RWPE2 (cell line): Measurements from ENCODE around the gene PRKCD.
A peak's percentile ranks its signal among the peaks of the same experiment; 100 is the strongest.

Experiments used
- ATAC-seq: fragments of 200-7000 bp; cut with Tn5 transposase; 3 replicates; pipeline ENCODE4 v1.9.1; 2021; ENCODE audit warnings: low read depth
- DNase-seq: peaks from one replicate; pipeline ENCODE4 v3.0.0-alpha.2; 2020; ENCODE audit warnings: low spot score
- H3K27ac ChIP-seq: fragments of 450-650 bp; 2 replicates; pipeline ENCODE4 v1.5.1; 2017; ENCODE audit warnings: mild to moderate bottlenecking; ENCODE audit not compliant: poor library complexity, severe bottlenecking
- H3K27me3 ChIP-seq: fragments of 250-450 bp; sonication (Bioruptor Pico); 2 replicates; pipeline ENCODE4 v1.5.1; 2021; ENCODE audit warnings: mild to moderate bottlenecking, moderate library complexity; ENCODE audit not compliant: insufficient read depth, poor library complexity, severe bottlenecking
- H3K36me3 ChIP-seq: fragments of 250-450 bp; sonication (Bioruptor Pico); 2 replicates; pipeline ENCODE4 v1.5.1; 2020; ENCODE audit warnings: low read depth, mild to moderate bottlenecking, moderate library complexity
- H3K4me1 ChIP-seq: fragments of 250-450 bp; sonication (Bioruptor Pico); 2 replicates; pipeline ENCODE4 v1.5.1; 2021; ENCODE audit warnings: mild to moderate bottlenecking, moderate library complexity; ENCODE audit not compliant: insufficient read depth, poor library complexity, severe bottlenecking
- H3K4me3 ChIP-seq: fragments of 250-450 bp; sonication (Bioruptor Pico); 2 replicates; pipeline ENCODE4 v1.5.1; 2021; ENCODE audit warnings: mild to moderate bottlenecking, moderate library complexity; ENCODE audit not compliant: severe bottlenecking
- H3K9me3 ChIP-seq: fragments of 250-450 bp; sonication (Bioruptor Pico); 2 replicates; pipeline ENCODE4 v1.5.1; 2021; ENCODE audit warnings: mild to moderate bottlenecking, moderate library complexity; ENCODE audit not compliant: severe bottlenecking
- TF ChIP-seq, protein P1 (sequence below): fragments of 450-650 bp; IDR thresholded peaks from one replicate; pipeline ENCODE4 v1.5.1; 2017; ENCODE audit warnings: mild to moderate bottlenecking, moderate library complexity; ENCODE audit not compliant: poor library complexity, severe bottlenecking

The PRKCD gene

DNA sequence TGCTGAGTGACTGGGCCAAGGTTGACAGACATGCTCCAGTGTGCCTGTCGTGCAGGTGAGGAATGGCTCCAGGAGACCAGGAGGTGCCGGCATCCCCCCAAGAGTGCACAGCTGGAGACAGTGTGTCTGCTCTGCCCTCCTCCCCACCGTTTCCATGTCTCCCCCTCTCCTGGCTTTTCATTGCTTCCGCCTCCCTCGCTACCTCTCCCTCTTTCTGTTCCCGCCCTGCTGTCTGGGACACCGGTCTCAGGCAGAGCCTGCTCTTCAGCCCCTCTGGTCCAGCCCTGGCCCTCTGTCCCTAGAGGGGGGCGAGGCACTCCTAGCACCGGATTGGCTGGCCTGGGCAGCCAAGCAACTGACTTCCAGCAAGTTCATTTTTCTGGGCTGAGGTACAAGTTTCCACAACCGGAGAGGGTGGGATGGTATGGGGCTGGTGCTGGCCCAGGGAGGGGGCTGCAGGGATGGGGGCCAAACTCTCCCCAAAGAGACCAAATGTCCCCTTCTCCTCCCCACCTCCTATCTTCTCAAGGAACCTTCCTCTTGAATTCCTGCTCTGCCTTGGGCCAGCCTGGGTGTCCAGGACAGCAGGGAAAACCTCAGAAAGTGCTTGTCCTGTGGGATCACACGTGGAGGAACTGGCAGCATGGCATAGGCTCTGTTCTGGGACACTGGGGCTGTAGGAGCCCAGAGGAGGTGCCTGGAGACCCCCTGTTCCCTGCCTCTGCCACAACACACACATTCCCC is 32.6 kb downstream of the PRKCD start:
- no peaks in the 10 kb centered on the region for H3K9me3 ChIP-seq
- H3K4me1 ChIP-seq = peaks cover 6% of the 10 kb centered on the region
- DNase-seq (no peak), ATAC-seq (no peak)
- TF ChIP-seq, protein P1, sequence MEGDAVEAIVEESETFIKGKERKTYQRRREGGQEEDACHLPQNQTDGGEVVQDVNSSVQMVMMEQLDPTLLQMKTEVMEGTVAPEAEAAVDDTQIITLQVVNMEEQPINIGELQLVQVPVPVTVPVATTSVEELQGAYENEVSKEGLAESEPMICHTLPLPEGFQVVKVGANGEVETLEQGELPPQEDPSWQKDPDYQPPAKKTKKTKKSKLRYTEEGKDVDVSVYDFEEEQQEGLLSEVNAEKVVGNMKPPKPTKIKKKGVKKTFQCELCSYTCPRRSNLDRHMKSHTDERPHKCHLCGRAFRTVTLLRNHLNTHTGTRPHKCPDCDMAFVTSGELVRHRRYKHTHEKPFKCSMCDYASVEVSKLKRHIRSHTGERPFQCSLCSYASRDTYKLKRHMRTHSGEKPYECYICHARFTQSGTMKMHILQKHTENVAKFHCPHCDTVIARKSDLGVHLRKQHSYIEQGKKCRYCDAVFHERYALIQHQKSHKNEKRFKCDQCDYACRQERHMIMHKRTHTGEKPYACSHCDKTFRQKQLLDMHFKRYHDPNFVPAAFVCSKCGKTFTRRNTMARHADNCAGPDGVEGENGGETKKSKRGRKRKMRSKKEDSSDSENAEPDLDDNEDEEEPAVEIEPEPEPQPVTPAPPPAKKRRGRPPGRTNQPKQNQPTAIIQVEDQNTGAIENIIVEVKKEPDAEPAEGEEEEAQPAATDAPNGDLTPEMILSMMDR = no peak
- no peak overlapping the region for H3K27ac ChIP-seq
- peaks cover 20% of the 10 kb centered on the region for H3K36me3 ChIP-seq
- no peaks in the 10 kb centered on the region for H3K27me3 ChIP-seq
- H3K4me3 ChIP-seq = no peak overlapping the region

DNA sequence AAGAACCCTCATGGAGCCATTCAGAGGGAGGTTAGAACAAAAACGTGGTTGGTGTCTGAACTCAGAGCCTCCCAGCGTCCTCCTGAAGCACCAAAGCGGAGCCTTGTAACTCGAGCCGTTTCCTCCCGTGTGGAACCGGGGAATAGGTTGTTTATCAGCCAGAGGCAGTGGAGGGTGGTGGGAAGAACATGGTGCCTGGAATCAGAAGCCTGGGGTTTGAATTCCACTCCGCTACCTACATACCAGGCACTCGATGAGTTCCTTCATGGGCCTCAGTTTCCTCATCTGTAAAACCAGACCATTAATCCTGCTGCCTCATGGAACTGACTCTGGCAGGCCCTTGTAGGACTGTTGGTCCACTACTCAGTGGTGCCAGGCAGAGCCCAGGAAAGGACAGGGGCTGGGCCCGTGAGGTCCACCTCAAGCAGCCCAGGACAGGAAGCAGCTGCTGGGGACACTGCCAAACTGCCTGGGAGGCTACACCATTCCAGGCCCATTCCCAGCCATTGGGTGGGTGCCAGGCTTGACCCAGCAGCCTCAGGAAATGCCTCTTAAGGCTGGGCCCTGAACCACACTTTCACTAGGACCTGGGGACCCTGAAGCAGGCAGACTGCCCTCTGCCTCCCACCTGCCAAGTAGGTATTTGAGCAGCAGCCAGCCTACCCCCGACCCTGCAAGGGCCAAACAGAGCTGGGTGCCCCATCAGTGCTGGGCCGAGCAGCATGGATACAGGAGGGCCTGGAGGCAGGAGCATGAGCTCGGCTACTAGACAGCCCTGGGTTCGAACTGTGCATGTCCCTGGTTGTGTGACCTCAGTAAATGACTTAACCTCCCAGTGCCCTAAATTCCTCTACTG is 33.4 kb downstream of the PRKCD start:
- Histone ChIP-seq H3K27me3 (no peaks in the 10 kb centered on the region), H3K4me1 (peaks cover 6% of the 10 kb centered on the region), H3K4me3 (no peak overlapping the region), H3K27ac (no peak overlapping the region), H3K9me3 (no peaks in the 10 kb centered on the region), H3K36me3 (peaks cover 13% of the 10 kb centered on the region)
- TF ChIP-seq, protein P1 = no peak
- DNase-seq (no peak), ATAC-seq (0 out of 3 replicates have a peak, but pooled peaks have one; percentile 5)

DNA sequence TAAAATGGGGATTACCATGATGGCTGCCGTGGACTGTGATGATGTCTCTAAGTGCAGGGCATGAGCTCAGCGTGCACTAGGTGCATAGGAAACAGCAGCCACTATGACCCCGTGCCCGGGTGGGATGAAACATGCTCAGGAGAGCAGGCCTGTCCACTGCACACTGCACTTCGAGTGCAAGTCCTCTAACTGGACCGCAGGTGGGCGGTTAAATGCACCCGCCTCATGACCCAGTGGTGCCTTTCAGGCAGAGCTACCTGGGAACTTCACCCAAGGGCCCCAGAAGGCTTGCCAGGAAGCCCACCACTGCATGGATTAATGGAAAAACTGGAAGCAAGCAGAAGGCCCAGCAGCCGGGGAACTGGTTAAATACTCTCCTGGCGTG is 34.0 kb downstream of the PRKCD start:
- no peak for DNase-seq
- Histone ChIP-seq H3K4me1 (peaks cover 6% of the 10 kb centered on the region), H3K36me3 (peaks cover 10% of the 10 kb centered on the region; the same call in 1 of the 2 replicates), H3K9me3 (no peaks in the 10 kb centered on the region), H3K27ac (no peak overlapping the region), H3K27me3 (no peaks in the 10 kb centered on the region), H3K4me3 (no peak overlapping the region)
- TF ChIP-seq, protein P1 = no peak
- no peak for ATAC-seq

DNA sequence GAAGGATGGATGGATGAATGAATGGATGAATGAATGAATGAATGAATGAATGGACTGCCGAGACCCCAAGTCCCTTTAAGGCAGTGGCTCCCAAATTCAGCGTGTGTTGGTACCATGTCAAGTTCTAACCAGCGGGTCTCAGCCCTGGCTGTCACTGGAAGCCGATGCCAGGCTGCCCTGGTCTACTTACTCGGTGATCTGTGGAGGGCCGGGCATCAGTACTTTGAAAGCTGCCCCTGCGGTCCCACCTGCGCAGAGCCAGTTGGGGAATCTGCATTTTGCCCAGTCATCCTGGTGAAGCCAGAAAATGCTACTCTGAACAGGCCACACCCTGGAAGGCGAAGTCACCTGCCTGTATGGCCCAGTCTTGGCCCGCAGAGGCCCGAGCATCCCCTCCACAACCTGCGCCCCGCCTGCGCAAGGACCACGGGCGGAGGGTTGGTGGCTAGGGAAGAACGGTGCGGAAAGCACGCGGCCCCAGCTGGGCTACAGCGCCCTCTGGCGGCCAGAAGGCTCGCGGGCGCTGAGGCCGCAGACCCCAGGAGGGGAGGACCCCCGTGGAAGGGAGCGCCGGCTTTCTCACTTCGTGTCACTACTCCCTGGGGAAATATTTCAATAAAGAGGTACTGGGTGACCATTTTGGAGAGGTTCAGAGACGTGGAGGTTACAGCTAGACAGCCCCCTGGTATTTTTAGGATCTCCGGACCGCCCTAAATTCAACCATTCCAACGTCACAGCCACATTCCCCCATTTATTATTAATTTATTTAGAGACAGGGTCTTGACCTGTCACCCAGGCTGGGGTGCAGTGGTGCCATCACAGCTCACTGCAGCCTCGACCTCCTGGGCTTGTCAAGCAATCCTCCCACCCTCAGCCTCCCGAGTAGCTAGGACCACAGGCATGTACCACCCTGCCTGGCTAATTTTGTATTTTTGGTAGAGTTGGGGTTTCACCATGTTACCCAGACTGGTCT is 34.9 kb downstream of the PRKCD start:
- Histone ChIP-seq H3K4me1 (peaks cover 6% of the 10 kb centered on the region), H3K36me3 (peaks cover 10% of the 10 kb centered on the region; the same call in 1 of the 2 replicates), H3K9me3 (no peaks in the 10 kb centered on the region), H3K27ac (no peak overlapping the region), H3K27me3 (no peaks in the 10 kb centered on the region), H3K4me3 (no peak overlapping the region)
- DNase-seq = no peak
- TF ChIP-seq, protein P1 = peak; percentile 92
- peak; percentile 56 for ATAC-seq
